ENCODE results near the gene OMA1.
"Not testable (repeated sequence)": the region's sequence is repeated elsewhere in the genome, so short reads cannot be mapped to it uniquely, and the experiment has no call there.

Gene OMA1

DNA sequence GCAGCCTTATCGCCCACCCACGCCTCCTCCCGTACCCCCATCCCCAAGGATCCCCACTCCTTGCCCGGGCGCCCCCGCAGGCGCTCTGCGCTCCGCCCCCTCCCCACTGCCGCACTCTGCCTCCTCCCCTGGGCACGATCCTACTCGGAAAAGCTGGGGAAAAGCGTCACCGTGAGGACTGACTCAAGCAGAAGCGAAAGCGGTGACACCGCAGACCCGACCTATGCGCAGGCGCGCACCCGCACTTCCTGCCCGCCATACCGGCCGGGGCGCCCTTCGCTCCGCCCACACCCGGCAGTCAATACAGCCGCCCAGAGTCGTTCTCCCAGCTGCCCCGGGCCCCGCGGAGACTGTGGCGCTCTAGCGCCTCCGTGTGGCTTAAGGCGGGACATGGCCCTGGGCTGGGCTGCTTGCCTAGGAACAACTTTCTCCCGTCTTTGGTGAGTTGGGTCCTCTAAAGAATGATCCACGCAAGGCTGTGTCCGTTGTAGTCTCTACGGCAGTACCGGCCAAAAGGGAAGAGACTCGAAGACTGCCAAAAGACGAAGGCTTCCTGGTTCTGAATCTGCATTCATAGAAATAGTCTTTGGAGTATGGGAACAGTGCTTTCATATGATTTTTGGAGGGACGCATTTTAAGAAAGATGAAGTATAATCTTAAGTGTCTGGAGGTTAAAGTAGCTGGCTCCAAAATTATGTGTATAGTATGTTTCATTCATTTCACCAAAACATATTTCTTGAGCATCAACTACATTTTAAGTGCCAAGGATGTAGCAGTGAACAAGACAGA, at the start of gene OMA1:
Gene OMA1 (minus strand): TSS at position 207 of the 789 bp plus-strand sequence. CDS start 7,432 bp downstream, outside the sequence.
- peak; percentile 91 to 92 for DNase-seq

- DNase-seq: no peak
Observed at GRCh38 chr1:58594546-58594945, 48.0 kb upstream of the OMA1 start.

DNA sequence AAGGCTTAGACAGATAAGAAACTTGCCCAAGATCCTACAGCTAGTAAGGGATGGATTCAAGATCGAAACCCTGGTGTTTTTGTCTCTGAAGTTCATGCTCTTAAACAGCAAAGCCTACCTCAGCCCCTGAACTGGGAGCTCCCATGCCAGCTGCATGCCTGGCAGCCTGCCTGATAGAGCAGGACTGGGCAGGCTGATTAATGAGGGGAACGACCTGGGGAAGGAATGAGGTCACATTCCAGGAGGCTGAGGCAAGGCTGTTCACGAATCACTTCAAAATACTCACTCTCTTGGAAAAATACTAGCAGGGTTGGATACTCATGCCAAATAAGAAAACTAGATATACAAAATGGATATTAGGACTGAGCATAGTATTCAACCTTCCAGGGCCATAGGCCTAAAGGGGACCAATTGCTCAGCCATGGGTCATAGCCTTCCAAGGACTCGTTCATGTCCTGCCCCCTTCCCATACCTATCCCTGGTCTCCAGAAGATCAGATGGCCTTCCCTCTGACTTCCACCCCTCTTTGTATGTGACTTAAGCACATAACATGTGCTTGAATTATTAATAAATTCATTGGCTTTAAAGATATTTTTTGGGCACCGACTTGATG, 46.1 kb upstream of the OMA1 start:
- DNase-seq: peak in 1 of 2 experiments; percentile 1

DNA sequence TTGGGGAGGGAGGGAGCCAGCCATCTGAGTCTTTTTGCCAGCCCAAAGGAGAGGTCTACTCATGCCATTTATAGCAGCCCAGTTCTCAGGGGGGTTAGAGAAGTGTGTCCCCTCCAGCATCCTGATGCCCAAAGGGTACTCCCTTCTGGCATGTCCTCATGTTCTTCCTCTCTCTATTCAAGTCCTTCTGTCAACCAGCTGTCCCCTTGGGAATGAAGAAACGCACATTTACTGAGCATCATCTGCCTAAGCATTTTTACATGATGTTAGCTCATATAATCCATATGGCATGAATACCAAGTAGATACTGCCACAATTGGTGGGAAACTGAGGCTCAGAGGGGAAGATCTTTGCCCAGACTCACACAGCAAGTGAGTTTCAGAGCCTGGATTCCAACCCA, 45.3 kb upstream of the OMA1 start:
- no peak for DNase-seq

GRCh38 chr1:58590019-58590418, 43.5 kb upstream of the OMA1 start:
- DNase-seq: no peak

- DNase-seq: no peak
Observed at GRCh38 chr1:58588396-58588795, 41.9 kb upstream of the OMA1 start.

- DNase-seq: no peak
Observed at GRCh38 chr1:58587667-58588066, 41.1 kb upstream of the OMA1 start.

DNA sequence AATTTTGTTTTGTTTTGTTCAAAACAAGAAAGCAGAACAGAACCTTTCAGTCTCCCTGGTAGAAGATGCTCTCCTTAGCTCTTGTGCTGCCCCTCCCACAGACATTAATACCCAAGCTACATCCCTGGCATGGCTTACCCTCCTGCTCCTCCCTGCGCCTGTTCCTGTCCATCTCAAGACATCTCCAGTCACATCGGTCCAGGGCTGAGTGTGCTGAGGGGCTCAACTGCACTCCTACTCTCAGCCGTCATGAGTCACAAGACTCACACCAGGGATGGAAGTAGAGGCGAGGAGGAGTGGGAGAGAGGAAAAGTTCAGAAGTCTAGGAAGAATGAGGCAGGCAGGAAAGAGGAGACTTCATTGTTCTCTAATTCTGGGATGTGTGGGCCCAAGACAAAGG, 39.7 kb upstream of the OMA1 start:
- DNase-seq: no peak

DNA sequence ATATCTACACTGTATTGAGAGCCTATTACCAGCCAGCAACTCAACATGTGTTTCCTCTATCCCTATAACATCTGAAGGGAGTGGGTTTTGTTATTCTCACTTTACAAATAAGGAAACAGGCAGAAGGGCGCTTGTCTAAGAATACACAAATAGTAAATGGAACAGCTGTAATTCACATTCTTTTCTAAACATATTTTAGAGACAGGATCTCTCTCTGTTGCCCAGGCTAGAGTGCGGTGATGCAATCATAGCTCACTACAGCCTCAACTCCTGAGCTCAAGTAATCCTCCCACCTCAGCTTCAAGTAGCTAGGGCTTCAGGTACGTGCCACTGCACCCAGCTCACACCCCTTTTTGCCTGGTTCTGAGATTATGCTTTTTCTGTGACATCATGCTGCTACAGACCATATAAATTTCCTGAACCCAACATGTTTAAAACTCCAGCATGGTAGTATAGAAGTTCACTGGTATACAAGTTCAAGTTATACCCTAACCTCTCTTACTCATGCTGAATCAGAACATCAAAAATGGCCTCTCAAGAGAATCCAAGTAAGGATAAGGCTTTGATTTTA, 39.1 kb upstream of the OMA1 start:
- no peak for DNase-seq

- DNase-seq: no peak
Observed at GRCh38 chr1:58585166-58585565, 38.6 kb upstream of the OMA1 start.

- DNase-seq: peak in 1 of 2 experiments; percentile 2
Observed at GRCh38 chr1:58584082-58584895, 37.8 kb upstream of the OMA1 start.

- DNase-seq: no peak
Observed at GRCh38 chr1:58583496-58583895, 37.0 kb upstream of the OMA1 start.

- DNase-seq: not testable (repeated sequence)
Observed at GRCh38 chr1:58582143-58582542, 35.6 kb upstream of the OMA1 start.

GRCh38 chr1:58581641-58582040, 35.1 kb upstream of the OMA1 start:
- DNase-seq: no peak

GRCh38 chr1:58580186-58580585, 33.7 kb upstream of the OMA1 start:
- no peak for DNase-seq

- DNase-seq: no peak
Observed at GRCh38 chr1:58577654-58578030, 31.1 kb upstream of the OMA1 start.

DNA sequence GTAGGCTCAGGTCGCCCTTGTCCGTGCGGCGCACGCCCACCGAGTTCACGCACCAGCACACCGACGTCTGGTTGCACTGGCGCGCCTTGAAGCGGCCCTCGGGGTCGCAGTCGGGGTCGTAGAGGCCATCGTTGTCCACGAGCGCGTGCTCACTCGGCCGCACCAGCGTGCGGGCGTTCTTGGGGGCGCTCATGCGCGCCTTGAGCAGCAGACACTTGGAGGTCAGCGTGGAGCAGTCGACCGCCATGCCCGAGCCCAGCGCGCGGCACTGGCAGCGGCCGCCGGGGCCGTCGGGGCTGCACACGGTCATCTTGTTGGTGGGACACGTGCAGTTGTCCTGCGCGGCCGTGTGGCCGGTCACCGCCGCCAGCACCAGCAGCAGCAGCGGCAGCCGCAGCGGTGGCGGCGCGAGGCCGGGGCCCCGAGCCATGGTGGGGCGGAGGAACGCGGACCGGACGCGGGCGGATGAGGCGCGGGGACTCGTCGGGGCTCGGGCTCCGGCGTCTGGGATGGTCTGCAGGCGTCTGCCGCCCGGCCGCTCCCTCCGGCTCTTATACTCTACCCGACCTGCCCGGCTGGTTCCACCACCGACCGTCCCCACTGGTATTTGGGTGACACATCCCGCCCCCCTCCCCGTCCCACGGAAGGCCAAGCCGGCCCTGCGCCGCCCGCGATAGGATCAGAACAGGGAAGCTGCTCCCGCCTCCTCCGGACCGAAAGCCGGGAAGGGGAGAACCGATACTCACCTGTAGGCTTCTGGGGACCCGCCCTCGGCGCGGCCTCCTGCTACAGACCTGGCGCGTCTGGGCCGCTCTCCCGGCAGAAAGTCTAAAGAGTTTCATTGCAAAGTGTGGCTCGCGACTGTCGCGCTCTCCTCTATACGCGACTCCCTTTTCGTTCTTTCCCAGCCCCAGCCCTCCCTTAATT, 30.5 kb upstream of the OMA1 start, which contains the start of gene TACSTD2:
Gene TACSTD2 (minus strand): TSS at position 526 of the 927 bp plus-strand sequence. CDS start 96 bp downstream, at position 430.
- no peak for DNase-seq

DNA sequence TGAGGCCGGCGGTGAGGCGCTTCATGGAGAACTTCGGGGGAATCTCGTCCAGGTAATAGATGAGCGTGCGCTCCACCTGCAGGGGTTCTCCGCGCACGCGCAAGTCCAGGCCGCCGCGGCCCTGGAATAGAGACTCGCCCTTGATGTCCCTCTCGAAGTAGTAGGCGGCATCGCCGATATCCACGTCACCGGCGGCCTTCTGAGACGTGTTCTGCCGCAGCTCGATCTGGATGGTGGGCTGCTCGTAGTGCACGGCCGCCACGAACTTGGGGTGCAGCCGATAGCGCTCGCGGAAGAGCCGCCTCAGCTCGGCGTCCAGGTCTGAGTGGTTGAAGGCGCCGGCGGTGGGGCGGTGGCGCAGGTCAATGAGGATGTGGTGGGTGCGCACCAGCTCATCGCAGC, 29.8 kb upstream of the OMA1 start:
- no peak for DNase-seq

GRCh38 chr1:58575551-58576324, 29.2 kb upstream of the OMA1 start:
- DNase-seq: no peak

GRCh38 chr1:58574816-58575215, 28.3 kb upstream of the OMA1 start:
- DNase-seq: no peak

Measured in SHP77 (cell line).